HEK293 (cell line): ENCODE results near the gene TOMM40L.

ENCODE experiments used
- ELK4 ChIP-seq: IDR thresholded peaks from 2 replicates; pipeline ENCODE4 v1.6.1; 2011; ENCODE audit warnings: mild to moderate bottlenecking, low read depth, low read length, borderline replicate concordance
- GLI4 ChIP-seq: fragments of 450-650 bp; formaldehyde crosslinking; IDR thresholded peaks from 2 replicates; pipeline ENCODE4 v1.5.1; 2016; ENCODE audit warnings: missing biosample characterization, missing genetic modification characterization
- KLF8 ChIP-seq: fragments of 450-650 bp; formaldehyde crosslinking; IDR thresholded peaks from 2 replicates; pipeline ENCODE4 v1.5.1; 2016; ENCODE audit warnings: missing biosample characterization, missing genetic modification characterization
- MYNN ChIP-seq: fragments of 450-650 bp; formaldehyde crosslinking; IDR thresholded peaks from 2 replicates; pipeline ENCODE4 v1.5.1; 2016; ENCODE audit warnings: missing biosample characterization, missing genetic modification characterization, borderline replicate concordance
- YY2 ChIP-seq: fragments of 450-650 bp; formaldehyde crosslinking; IDR thresholded peaks from 2 replicates; pipeline ENCODE4 v1.5.1; 2016; ENCODE audit warnings: missing biosample characterization, missing genetic modification characterization
- ZBTB21 ChIP-seq: fragments of 450-650 bp; formaldehyde crosslinking; IDR thresholded peaks from 2 replicates; pipeline ENCODE4 v1.5.1; 2017; ENCODE audit warnings: missing biosample characterization, missing genetic modification characterization
- ZBTB48 ChIP-seq: fragments of 450-650 bp; formaldehyde crosslinking; IDR thresholded peaks from 2 replicates; pipeline ENCODE4 v1.5.1; 2016; ENCODE audit warnings: missing biosample characterization, missing genetic modification characterization
- ZBTB6 ChIP-seq: fragments of 450-650 bp; formaldehyde crosslinking; IDR thresholded peaks from 2 replicates; pipeline ENCODE4 v1.5.1; 2017; ENCODE audit warnings: missing biosample characterization, missing genetic modification characterization
- ZFP37 ChIP-seq: fragments of 450-650 bp; formaldehyde crosslinking; IDR thresholded peaks from 2 replicates; pipeline ENCODE4 v1.5.1; 2016; ENCODE audit warnings: missing biosample characterization, missing genetic modification characterization
- ZNF23 ChIP-seq: fragments of 450-650 bp; formaldehyde crosslinking; IDR thresholded peaks from 2 replicates; pipeline ENCODE4 v1.5.1; 2016; ENCODE audit warnings: missing biosample characterization, missing genetic modification characterization, borderline replicate concordance
- ZNF239 ChIP-seq: fragments of 450-650 bp; formaldehyde crosslinking; IDR thresholded peaks from 2 replicates; pipeline ENCODE4 v1.5.1; 2016; ENCODE audit warnings: missing biosample characterization, missing genetic modification characterization
- ZNF26 ChIP-seq: fragments of 450-650 bp; formaldehyde crosslinking; IDR thresholded peaks from 2 replicates; pipeline ENCODE4 v1.5.1; 2016; ENCODE audit warnings: missing biosample characterization, missing genetic modification characterization
- ZNF341 ChIP-seq: fragments of 450-650 bp; formaldehyde crosslinking; IDR thresholded peaks from 2 replicates; pipeline ENCODE4; 2016; ENCODE audit warnings: low read depth, missing biosample characterization, missing genetic modification characterization
- ZNF354C ChIP-seq: fragments of 450-650 bp; formaldehyde crosslinking; IDR thresholded peaks from 2 replicates; pipeline ENCODE4 v1.5.1; 2016; ENCODE audit warnings: missing biosample characterization, missing genetic modification characterization, low read depth, borderline replicate concordance
- ZNF362 ChIP-seq: fragments of 450-650 bp; formaldehyde crosslinking; IDR thresholded peaks from 2 replicates; pipeline ENCODE4 v1.5.1; 2016; ENCODE audit warnings: missing biosample characterization, missing genetic modification characterization
- ZNF391 ChIP-seq: fragments of 450-650 bp; formaldehyde crosslinking; IDR thresholded peaks from 2 replicates; pipeline ENCODE4 v1.5.1; 2016; ENCODE audit warnings: low read depth, missing biosample characterization, missing genetic modification characterization, borderline replicate concordance
- ZNF426 ChIP-seq: fragments of 450-650 bp; formaldehyde crosslinking; IDR thresholded peaks from 2 replicates; pipeline ENCODE4 v1.5.1; 2017; ENCODE audit warnings: missing biosample characterization, missing genetic modification characterization, mild to moderate bottlenecking, inconsistent platforms, moderate library complexity
- ZNF449 ChIP-seq: fragments of 450-650 bp; formaldehyde crosslinking; IDR thresholded peaks from 2 replicates; pipeline ENCODE4 v1.5.1; 2017; ENCODE audit warnings: missing biosample characterization, mild to moderate bottlenecking, missing genetic modification characterization, moderate library complexity
- ZNF473 ChIP-seq: fragments of 450-650 bp; formaldehyde crosslinking; IDR thresholded peaks from 2 replicates; pipeline ENCODE4 v1.5.1; 2017; ENCODE audit warnings: missing biosample characterization, missing genetic modification characterization
- ZNF514 ChIP-seq: fragments of 450-650 bp; formaldehyde crosslinking; IDR thresholded peaks from 2 replicates; pipeline ENCODE4 v1.5.1; 2016; ENCODE audit warnings: missing biosample characterization, missing genetic modification characterization
- ZNF530 ChIP-seq: fragments of 450-650 bp; formaldehyde crosslinking; IDR thresholded peaks from 2 replicates; pipeline ENCODE4 v1.5.1; 2016; ENCODE audit warnings: low read depth, missing biosample characterization, missing genetic modification characterization
- ZNF555 ChIP-seq: fragments of 450-650 bp; formaldehyde crosslinking; conservative IDR thresholded peaks from 2 replicates; pipeline ENCODE4 v1.5.1; 2017; ENCODE audit warnings: missing biosample characterization, mild to moderate bottlenecking, missing genetic modification characterization, inconsistent platforms
- ZNF560 ChIP-seq: fragments of 450-650 bp; formaldehyde crosslinking; IDR thresholded peaks from 2 replicates; pipeline ENCODE4 v1.5.1; 2017; ENCODE audit warnings: missing biosample characterization, missing genetic modification characterization, borderline replicate concordance
- ZNF571 ChIP-seq: fragments of 450-650 bp; formaldehyde crosslinking; IDR thresholded peaks from 2 replicates; pipeline ENCODE4 v1.5.0; 2017; ENCODE audit warnings: missing biosample characterization, missing genetic modification characterization
- ZNF580 ChIP-seq: fragments of 450-650 bp; formaldehyde crosslinking; IDR thresholded peaks from 2 replicates; pipeline ENCODE4 v1.5.1; 2016; ENCODE audit warnings: missing biosample characterization, missing genetic modification characterization
- ZNF596 ChIP-seq: fragments of 450-650 bp; IDR thresholded peaks from 2 replicates; pipeline ENCODE4 v1.5.0; 2018; ENCODE audit warnings: missing biosample characterization, mild to moderate bottlenecking, missing genetic modification characterization, moderate library complexity
- ZNF610 ChIP-seq: fragments of 450-650 bp; formaldehyde crosslinking; IDR thresholded peaks from 2 replicates; pipeline ENCODE4 v1.5.1; 2016; ENCODE audit warnings: missing biosample characterization, missing genetic modification characterization, borderline replicate concordance
- ZNF621 ChIP-seq: fragments of 450-650 bp; formaldehyde crosslinking; IDR thresholded peaks from 2 replicates; pipeline ENCODE4 v1.5.1; 2017; ENCODE audit warnings: missing biosample characterization, missing genetic modification characterization
- ZNF624 ChIP-seq: fragments of 450-650 bp; formaldehyde crosslinking; IDR thresholded peaks from 2 replicates; pipeline ENCODE4 v1.5.1; 2017; ENCODE audit warnings: missing biosample characterization, missing genetic modification characterization
- ZSCAN16 ChIP-seq: fragments of 450-650 bp; formaldehyde crosslinking; IDR thresholded peaks from 2 replicates; pipeline ENCODE4 v1.5.1; 2016; ENCODE audit warnings: missing biosample characterization, missing genetic modification characterization
- ZSCAN23 ChIP-seq: fragments of 450-650 bp; formaldehyde crosslinking; IDR thresholded peaks from 2 replicates; pipeline ENCODE4 v1.5.1; 2016; ENCODE audit warnings: missing biosample characterization, missing genetic modification characterization

Gene TOMM40L

GRCh38 chr1:161177112-161177935 lies 48.5 kb upstream of the TOMM40L start, which contains the start of gene B4GALT3 (continued):
- TF ChIP-seq ZBTB6 (tag by site-specific recombination) (peak; percentile 74), ELK4 (no peak), ZNF580 (no peak), ZFP37 (tag by site-specific recombination) (peak; percentile 73; the same call in 1 of the 2 replicates), MYNN (no peak), KLF8 (peak; percentile 95), YY2 (peak; percentile 94), ZBTB48 (tag by site-specific recombination) (peak; percentile 92), ZNF624 (tag by site-specific recombination) (no peak), ZNF362 (tag by site-specific recombination) (no peak), ZBTB21 (tag by site-specific recombination) (no peak; the same call in 1 of the 2 replicates), ZSCAN23 (tag by site-specific recombination) (peak; percentile 58; the same call in 1 of the 2 replicates), ZNF555 (tag by site-specific recombination) (no peak), ZNF391 (tag by site-specific recombination) (peak; percentile 21; the same call in 1 of the 2 replicates), ZSCAN16 (tag by site-specific recombination) (peak; percentile 87), ZNF426 (no peak), ZNF449 (no peak; the same call in none of the 2 replicates), ZNF239 (tag by site-specific recombination) (no peak), ZNF571 (tag by site-specific recombination) (no peak), ZNF530 (tag by site-specific recombination) (no peak), ZNF621 (no peak), GLI4 (tag by site-specific recombination) (no peak), ZNF610 (peak; percentile 59; the same call in 1 of the 2 replicates), ZNF341 (tag by site-specific recombination) (peak; percentile 71), ZNF514 (tag by site-specific recombination) (no peak), ZNF560 (tag by site-specific recombination) (no peak), ZNF354C (no peak), ZNF23 (tag by site-specific recombination) (no peak), ZNF473 (tag by site-specific recombination) (no peak), ZNF596 (tag by site-specific recombination) (peak; percentile 41; the same call in 1 of the 2 replicates), ZNF26 (tag by site-specific recombination) (no peak)
